GM18499 (cell line): ENCODE data around the gene TMEM178B.
"Not testable (repeated sequence)": the region's sequence is repeated elsewhere in the genome, so short reads cannot be mapped to it uniquely, and the experiment has no call there.

Experiments
- ATAC-seq: cut with Tn5 transposase; IDR thresholded peaks from one replicate; pipeline ENCODE4 v1.9.1; 2021; ENCODE audit warnings: moderate number of reproducible peaks; ENCODE audit not compliant: insufficient read depth, unreplicated experiment

Gene TMEM178B

DNA sequence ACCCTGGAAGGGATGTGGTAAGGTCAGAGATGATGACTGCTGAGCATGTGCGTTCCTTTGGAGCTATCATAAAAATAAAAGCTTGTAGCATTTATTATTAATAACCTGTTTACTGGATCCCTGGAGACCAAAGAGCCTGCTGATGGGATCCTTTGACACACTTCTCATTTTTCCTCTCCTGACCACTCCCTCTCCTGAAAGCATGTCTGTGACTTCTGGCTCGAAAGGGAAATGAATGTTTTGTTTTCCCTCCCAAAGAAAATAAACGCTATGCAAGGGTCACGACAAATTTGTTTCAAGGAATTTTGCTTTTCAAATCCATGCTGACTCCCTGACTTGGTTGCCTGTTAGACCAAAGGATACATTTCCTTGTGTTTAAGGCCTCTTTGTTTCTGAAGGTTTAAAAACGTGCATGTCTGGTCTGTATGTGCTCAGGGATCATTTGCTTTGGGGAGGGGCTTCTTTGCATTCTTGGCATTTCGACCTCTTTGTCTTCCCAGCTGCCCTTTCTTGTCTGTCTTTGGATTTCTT is 292.3 kb downstream of the TMEM178B start:
- ATAC-seq = no peak

DNA sequence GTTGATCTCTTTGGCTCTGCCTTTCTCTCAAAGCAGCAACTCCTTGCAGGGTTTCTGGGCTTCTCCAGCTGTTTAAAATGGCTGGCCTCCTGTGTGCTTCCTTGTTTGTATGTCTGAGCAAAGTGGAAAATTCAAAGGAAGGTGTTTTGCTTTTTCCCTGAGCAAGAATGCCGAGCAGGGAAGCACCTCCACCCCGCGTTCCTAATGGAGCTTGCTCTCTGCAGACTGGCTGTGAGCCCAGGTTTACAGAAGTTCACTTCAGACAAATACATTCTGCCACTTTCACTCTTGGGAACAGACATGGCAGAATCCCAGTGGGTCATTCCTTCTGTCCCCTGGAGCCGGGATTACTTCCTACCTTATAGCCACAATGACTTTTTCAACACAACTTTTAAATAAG is 295.6 kb downstream of the TMEM178B start:
- no peak for ATAC-seq

DNA sequence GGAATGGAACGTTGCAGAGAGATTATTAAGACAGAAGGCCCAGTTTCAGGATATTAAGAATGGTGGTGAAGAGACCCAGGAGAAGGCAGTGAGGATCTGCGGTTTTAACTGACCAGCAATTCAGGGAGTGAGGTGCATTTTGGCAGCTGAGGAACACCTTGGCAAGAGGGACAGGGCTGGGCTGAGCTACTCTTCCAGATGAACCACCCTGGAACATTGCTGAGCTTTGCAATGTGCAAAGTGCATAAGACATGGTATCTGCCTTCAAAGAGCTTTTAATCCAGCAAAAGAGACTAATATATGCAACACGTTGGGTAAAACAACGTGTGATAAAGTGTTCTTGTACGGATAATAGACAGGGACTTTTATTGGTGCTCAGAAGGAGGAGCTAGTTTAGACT is 296.3 kb downstream of the TMEM178B start:
- ATAC-seq = no peak

DNA sequence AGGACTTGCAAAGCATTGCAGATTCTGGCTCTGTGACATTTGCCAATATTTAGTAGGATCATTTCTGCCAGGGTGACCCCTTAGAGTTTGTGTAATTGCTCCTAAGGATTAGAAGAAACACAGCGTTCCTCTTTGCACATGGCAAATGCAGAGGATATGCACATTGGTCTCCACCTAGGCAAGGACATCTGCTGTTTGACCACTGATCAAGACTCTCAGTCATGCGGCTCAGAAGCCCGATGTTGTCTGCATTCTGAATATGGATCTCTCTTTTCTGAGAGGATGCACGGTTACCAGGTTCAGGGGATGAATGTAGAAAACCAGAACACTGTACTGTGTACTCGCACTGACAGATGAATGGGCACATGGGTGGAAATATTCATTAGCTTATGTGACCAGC is 296.8 kb downstream of the TMEM178B start:
- ATAC-seq = no peak

DNA sequence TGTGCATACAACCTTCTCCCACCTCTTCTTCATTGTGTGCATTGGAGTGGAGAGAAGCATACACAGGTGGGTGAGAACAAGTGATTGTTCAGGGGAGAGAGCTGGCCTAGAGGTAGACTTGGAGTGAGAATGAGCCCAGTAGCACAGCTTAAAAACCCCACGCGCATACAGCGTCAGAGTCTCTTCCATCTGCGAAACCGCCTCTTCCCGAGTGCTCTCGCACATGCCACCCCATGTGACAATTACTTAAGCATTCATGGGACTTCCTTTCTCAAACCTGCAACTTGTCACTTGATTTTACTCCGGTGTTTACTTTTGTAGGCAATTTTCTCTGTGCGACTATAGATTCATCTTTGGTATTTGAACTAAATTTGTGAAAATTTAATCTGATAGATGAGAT is 300.6 kb downstream of the TMEM178B start:
- ATAC-seq = no peak

DNA sequence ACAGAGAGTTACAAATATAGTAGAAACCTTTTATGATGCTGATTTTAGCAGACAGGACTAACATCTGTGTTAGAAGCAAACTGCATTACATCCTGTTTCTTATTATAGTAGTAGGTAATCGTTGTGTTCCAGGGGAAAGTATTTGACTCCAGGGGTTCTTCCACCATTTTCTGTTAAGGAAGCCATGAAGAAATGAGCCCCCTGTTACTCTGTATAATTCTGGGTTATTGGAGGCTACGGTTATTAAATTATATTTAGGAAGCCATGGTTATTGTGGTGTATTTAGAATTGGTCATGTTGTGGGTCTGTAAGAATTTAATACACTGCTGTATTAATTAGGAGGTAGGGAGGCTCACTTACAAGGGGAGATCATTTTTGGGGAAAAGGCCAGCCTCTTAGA is 301.6 kb downstream of the TMEM178B start:
- no peak for ATAC-seq

DNA sequence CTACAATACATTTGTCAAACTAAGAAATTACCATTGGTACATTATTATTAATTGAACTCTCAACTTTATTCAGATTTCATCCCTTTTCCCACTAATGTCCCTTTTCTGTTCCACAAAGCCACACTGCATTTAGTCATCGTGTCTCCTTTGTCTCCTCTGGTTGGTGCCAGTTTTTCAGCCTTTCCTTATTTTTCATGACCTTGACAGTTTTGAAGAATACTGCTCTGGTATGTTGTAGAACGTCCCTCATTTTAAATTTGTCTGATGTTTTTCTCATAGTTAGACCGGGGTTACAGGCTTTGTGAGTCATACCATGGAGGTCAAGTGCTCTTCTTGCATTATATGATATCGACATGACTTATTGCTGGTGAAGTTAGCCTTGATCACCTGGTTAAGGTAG is 304.0 kb downstream of the TMEM178B start:
- ATAC-seq = no peak

DNA sequence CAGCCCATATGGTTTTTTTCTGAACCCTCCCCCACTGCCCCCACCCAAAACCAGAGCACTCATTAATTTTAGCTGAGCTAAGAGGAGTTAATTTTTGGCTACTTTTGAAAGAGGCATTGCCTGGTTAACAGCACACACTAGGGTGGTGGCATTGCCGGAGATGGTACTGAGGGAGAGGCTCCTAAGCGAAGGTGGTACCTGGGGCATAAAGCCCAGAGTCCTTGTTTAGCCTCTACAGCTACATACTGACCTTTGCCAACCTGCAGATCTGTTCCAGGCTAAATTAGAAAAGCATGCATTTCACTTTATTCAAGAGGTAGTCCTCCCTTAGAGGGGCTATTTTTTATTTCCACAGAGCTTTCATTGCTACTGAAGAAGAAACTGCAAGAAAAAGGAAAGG is 304.5 kb downstream of the TMEM178B start:
- no peak for ATAC-seq

DNA sequence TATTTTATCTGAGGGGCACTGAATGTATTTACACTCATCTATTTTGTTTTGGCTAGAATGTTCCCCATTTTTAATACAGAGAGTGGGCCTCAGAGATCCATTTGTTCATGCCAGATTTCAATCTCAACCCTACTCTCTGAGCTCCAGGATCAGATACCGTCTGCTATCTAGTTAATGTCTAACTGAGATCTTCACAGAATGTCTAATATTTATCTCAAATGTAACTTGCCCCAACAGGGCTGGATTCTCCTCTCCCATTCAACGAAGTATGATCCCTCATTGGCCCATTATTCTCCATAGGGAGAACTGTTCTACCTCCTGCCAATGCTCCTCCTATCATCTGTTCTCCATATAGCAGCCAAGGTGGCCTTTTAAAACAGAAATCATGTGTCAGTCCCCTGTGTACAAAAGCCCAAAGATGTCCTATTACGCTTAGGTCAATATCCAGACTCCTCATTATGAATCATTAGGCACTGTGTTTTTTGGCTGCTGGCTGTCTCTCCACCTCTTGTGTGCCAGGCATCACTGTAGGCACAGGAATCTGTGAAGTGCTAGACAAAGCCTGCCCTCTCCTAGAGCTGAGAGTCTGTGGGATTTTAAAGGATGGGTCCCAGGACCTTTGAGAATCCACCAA is 308.0 kb downstream of the TMEM178B start:
- no peak for ATAC-seq

DNA sequence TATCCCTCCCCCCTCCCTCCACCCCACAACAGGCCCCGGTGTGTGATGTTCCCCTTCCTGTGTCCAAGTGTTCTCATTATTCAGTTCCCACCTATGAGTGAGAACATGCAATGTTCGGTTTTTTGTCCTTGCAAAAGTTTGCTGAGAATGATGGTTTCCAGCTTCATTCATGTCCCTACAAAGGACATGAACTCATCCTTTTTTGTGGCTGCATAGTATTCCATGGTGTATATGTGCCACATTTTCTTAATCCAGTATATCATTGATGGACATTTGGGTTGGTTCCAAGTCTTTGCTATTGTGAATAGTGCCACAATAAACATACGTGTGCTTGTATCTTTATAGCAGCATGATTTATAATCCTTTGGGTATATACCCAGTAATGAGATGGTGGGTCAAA is 309.5 kb downstream of the TMEM178B start:
- not testable (repeated sequence) for ATAC-seq

DNA sequence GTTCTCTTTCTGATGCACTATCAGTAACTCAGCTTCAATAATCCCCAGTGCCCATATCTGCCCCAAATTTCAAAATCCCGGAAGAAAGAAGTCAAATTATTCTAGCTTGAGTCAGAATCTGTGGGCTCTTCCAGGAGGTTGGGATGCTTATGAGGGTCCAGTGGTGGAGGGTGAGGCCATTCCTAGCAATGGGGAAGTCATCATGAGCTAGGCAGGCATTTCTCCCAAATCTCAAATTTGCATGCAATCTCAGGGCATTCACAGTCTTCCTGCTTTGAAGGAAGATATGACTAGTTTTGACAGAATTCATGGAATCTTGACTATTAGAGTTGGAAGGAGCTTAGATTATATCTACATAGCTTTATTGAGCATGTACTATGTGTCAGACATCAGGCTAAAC is 313.0 kb downstream of the TMEM178B start:
- ATAC-seq = no peak

DNA sequence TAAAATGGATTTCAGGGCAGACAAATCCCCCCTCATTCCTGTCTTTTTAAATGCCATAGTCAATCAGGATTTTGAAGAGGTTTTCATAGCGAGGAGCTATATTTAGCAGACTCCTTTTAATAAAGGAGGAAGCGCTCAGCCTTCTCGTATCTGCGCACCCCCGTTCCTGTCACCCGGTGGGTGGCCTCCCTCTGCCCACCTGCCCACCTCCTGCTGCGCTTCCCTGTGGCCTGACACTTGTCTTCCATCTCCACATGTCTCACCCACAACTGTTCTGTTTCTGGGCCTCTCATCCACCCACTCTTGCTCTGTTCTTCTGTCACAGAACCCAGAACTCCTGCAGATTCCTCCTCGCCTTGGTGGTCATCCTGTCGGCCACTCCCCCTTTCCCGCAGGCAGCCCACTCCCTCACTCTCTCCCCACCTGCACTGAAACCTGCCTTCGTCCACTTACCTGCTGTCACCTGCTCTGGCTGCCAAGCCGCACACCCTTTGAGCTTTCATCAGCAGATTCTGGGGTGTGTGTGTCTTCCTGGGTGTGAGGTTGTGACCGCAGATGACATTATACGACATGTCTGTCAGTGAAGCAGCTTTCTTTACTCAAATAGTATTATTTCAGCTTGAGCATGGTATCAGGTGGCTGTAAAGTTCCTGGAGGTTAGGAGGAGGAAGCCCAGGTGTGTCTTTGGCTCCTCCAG is 313.8 kb downstream of the TMEM178B start:
- ATAC-seq = no peak

DNA sequence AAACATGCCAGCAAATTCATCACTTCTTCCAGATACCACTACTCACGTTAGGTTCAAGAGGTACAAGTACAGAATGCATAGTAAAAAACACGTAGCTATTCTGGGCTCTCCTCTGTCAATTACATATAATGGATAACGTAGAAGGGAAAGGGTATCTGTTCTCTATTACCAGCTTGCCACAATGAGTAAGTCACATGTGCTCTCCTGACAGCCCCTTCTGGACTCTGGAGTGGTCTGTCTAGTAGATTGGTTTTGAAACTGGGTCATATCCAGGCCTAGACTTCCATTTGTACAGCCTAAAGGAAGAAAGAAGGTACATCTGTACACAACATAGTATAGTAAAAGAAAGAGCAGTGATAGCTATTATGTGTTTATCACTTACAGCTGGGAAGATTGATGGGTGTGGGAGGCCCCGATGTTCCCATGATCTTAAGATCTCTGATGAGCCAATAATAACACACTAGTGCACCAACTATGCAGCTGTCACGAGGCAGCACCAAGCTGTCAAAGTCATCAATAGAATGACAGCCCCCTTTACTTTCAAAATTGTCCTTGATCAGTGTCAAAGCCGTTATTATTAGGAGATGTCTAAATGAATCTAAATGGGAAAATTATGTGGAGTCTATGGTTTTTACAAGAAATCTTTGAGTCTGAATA is 315.4 kb downstream of the TMEM178B start:
- no peak for ATAC-seq

DNA sequence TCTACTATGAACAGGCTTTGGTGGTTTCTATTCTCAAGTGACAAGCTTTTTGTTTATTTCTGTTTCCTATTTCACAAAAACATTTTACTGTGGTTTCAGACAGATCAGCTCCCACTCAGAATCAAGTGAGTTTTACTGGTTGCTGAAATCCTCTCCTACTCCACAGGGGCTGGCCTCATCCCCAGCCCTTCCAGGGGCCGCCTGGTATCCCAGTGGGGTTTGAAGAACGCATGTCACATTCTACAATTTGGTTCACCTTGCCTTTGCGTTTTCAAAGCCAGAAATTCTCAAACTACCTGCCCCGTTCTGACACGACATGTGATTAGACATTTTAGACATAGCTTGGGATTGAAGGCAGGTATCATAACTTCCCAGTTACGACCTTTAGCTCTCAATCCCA is 316.5 kb downstream of the TMEM178B start:
- ATAC-seq = no peak

DNA sequence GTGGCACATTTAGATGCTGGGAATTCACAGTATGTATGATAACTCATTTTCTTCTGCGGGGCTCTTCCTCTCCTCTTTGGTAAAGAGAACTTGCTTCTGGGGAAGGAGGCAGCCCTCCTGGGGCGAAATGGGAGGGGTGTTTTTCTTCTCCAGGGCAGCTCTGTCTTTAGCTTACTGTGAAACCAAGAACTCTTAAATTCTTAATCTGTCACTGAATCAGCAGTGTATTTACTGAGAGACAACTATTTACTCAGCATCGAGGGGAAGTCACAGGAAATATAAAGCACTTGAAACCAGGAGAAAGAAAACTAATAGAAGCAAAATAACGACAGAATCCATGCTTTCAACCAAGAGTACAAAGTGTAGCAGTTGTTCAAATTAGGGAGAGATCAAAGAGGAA is 319.2 kb downstream of the TMEM178B start:
- no peak for ATAC-seq

DNA sequence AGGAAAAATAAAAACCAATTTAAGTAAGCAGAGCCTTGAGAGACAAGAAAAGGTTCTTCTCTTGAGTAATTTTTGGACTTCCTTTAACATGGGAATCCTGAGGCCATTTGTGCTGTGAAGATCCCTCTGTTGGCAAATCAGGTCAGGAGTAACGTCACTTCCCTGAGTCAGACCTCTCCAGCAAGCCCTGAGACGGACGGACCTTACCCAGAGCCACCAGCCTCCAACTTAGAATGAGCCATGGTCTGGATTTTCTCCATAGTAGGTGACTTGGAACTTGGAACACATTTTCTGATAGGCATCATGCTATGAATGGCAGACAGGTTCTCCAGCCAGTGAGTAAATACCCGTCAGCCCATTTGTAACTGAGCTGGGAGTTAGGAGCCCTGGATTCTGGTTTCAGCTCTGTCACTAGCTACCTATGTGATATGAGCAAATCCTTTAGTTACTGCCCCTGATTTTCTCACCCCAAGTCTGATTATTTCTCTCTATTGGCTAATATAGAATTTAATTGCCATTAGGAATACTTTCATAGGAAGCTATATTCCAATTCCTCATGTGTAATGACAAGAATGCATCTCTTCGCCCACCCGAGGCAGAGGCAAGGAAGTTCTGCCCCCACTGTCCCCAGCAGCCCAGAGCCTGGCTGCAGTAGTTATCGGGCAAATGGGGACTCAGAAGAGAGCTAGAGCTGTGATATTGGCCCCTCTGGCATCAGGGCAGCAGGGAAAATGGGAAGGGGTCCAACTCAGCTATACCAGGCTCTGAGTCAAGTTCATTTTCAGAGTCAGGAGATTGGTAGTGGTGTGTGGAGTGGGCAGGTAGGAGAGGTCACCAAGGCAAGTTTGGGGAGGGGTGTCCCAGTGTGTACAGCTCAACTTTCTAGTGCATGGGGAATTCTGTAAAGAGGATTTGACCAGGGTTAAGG is 323.6 kb downstream of the TMEM178B start:
- no peak for ATAC-seq

DNA sequence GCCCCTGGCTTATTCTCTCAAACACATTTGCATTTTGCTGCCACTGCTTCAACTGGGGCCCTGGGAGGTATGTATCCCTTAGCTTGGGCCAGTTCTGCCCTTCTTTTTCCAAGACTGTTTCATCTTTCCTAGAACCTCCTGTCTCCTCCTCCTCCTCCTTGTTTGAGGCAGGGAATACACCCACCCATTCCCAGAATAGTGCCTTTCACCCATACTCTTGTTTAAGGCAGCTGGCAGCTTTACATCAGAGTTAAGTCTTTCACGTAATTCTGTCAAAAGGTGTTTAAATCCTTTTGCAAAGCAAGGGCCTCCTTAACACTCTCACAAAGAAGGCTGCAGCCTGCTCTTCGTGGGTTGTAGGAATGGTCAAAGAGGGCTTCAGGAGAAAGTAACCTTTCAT is 326.5 kb downstream of the TMEM178B start:
- ATAC-seq = no peak

DNA sequence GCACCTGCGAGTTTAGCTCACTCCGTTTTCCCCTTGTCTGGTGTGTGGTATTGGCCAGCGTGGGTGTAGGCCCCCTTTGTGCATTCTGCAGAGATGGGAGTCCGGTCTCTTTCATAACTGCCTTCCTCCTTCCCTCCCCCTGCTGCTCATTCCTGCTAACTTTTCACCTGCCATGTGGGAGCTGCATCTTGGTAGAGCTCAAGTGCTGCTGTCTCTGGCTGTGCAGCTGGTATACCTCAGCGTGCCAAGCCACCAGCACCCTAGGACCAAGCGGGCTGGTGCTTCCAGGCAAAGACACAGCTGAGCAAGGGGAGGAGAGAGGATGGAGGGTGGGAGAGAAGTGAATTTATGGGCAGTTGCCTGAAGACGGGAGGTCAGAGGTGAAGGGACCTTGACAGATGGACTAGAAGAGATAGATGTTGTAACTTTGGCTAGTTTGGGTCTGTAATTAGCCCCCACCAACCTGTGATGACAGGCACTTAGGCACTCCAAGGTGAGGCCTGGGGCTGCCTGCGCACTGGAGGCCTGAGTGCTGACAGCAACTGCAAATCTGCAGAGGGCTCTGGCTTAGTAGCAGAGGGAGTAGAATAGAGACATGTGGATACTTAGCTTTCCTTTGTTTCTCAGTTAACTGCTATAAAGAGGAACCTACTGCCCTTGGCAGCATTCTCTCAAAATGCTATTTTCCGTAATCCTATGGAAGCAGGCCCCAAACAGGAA is 328.6 kb downstream of the TMEM178B start:
- no peak for ATAC-seq

DNA sequence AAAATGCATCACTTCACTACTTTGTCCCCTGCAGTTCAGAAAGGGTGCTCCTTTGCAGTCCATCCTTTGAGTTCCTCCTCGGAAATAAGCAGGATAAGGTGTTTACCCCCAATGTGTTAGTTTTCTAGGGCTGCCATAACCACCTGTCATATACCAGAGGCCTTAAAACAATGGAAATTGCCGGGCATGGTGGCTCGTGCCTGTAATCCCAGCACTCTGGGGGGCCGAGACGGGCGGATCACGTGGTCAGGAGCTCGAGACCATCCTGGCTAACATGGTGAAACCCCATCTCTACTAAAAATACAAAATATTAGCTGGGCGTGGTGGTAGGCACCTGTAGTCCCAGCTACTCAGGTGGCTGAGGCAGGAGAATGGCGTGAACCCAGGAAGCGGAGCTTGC is 330.0 kb downstream of the TMEM178B start:
- not testable (repeated sequence) for ATAC-seq

DNA sequence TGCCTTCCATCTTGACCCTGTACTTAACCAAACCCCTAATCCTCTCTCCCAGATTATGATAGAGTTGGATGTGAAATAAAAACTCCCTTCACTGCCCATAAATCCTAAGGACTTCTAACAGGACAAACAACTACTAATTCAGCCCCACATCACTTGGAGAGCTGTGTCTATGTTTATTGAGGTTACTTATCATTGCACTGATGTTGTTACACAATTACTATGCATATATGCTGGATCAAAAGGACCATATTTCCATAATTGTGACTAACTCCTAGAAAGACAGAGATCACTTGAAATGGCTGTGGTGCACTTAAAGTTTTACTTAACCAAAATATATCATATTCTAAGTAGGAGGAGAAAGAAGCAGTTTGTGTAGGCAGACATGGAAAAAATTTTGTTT is 332.5 kb downstream of the TMEM178B start:
- no peak for ATAC-seq
